Erythroblast (primary cell): ENCODE results near the gene RGS16.

Experiments used
- GATA1 ChIP-seq: IDR thresholded peaks from 2 replicates; pipeline ENCODE4 v1.6.1; 2011; ENCODE audit warnings: low read depth, mild to moderate bottlenecking, control low read depth, low read length, moderate library complexity
- POLR2A ChIP-seq: IDR thresholded peaks from 2 replicates; pipeline ENCODE4 v1.6.1; 2011; ENCODE audit warnings: mild to moderate bottlenecking, low read length

DNA sequence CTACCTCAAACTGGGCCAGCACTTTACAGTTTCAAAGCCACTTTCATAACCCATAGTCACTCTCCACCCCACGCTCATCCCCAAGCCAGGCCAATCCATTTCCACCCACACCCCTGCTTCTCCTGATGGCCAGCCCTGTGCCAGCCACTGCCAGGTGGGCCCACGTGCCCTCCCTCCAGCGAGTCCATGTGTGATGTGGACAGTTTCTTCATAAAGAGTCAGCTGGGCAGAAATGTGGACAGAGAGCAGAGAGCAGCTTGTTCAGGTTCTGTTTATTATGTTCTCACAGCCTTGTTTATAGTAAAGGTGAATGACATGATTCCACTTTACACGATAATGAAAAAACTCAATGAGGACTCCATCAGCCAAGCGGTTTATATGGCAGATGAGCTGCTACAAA lies 37.4 kb upstream of the RGS16 start:
- TF ChIP-seq POLR2A: no peak
- no peak for TF ChIP-seq GATA1
